Measurements from ENCODE around the gene USP20. TPM values are rescaled to one million over a fixed set of nuclear protein-coding genes. Genes with fewer than 3 reads are reported as not detected.
A peak's percentile ranks its signal among the peaks of the same experiment; 100 is the strongest.

USP20 gene
- total RNA-seq, 2 donors from 2014 or later: 34.7 to 44.3 TPM

DNA sequence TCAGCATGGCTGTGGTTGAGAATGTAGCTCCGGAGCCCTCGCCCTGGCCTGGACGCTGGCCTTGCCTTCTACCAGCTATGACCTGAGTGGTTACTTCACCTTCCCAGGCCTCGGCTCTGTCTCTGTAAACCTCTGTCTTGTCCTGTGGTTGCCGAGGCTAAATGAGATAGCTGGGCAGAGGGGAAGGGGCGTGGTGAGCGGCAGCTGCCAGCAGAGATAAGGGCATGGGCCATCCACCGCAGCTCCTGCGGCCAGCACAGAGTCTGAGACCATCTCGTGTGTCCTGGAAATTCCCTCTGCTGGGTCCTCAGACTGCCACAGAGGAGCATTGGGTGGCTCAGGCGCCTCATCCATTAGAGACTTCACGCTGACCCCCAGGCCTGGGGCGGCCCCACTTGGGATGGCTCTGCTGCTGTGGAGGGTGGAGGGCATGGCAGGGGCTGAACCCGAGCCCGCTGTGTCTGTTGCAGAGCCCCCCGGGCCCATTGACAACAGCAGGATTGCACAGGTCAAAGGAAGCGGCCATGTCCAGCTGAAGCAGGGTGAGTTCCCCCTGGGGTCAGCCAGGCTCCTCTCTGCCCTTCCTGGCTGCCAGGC, 43.9 kb downstream of the USP20 start:
- Mint-ChIP-seq H3K4me1 (ENCODE audit: low read depth in 2 of 2) (peaks cover 15 to 39% of the 10 kb centered on the region in 2 donors), H3K27ac (no peak overlapping the region), H3K27me3 (no peaks in the 10 kb centered on the region), H3K4me3 (peak overlapping the region; percentile 27), H3K9me3 (no peaks in the 10 kb centered on the region), H3K36me3 (no peaks in the 10 kb centered on the region)
- ATAC-seq (no peak), DNase-seq (ENCODE audit: low spot score) (no peak)

DNA sequence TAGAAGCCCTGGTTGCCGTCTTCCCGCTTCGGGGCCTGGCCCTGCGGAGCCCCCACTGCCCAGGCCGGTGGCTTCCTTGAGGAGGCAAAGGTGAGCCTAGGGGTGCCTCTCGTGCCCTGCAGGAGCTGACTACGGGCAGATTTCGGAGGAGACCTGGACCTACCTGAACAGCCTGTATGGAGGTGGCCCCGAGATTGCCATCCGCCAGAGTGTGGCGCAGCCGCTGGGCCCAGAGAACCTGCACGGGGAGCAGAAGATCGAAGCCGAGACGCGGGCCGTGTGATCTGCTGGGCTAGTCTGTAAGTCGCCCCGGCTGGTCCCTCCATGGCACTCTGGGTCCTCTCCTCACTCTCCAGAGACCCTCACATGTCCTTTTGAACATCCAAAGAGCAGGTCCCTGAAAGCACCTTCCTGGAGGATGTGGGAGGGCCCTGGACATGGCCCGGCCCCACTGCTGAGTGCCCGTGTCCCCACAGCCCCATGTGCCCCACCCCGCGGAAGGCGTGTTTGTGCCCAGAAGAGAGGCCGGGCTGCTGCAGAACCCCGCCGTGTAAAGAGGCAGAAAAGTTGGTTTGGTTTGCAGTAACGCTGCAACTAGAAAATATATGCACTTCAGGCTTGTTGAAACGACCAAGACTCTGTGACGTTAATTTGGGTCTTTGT, 44.9 kb downstream of the USP20 start:
- Mint-ChIP-seq H3K27ac (no peak overlapping the region), H3K4me3 (no peak overlapping the region), H3K27me3 (no peaks in the 10 kb centered on the region), H3K9me3 (no peaks in the 10 kb centered on the region), H3K36me3 (no peaks in the 10 kb centered on the region), H3K4me1 (ENCODE audit: low read depth in 2 of 2) (peaks cover 24 to 43% of the 10 kb centered on the region in 2 donors)
- DNase-seq (ENCODE audit: low spot score) (no peak), ATAC-seq (no peak)

DNA sequence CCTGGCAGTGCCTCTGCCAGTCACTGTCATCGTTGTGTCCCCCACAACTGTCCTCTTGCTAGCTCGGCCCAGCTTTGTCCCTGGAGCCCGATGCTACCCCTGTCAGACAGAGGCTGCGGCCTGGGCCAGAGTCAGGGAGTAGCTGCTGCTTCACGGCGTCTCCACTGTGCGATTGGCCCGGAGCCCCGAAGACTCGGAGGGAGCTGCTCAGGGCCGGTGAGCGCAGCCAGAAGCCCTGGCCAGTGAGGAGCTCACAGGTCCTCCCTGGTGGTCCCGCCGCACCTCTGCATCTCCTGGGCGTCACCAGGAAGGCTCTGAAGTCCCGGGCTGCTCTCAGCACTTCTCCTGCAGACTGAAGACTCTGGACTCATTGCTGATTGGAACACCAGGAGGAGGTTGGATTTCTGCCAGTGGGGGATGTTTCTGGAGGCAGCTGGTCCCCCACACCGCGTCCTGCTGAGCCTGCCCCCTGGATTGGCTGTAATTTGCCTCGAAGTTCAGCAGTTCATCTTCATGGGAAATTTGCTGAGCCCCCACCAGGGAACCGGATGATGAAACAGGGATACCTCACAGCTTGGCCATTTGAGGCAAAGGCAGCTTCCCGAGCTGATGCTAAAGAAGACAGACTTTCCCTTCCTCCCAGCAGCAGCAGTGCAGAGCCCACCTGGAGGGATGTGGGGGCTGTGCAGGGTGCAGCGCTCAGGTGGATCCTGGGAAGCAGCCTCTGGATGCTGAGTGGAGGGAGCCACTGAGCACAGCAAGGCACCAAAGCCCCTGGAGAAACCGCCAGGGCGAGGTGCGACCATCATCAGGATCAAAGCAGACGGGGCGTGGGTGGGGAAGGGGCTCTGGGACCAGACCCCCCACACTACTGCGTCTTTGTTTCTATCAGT, 45.6 kb downstream of the USP20 start:
- no peaks in the 10 kb centered on the region for H3K27me3 Mint-ChIP-seq
- no peaks in the 10 kb centered on the region for H3K36me3 Mint-ChIP-seq
- no peaks in the 10 kb centered on the region for H3K9me3 Mint-ChIP-seq
- no peak overlapping the region for H3K27ac Mint-ChIP-seq
- no peak for DNase-seq (ENCODE audit: low spot score)
- H3K4me3 Mint-ChIP-seq: no peak overlapping the region
- H3K4me1 Mint-ChIP-seq (ENCODE audit: low read depth in 2 of 2): peaks cover 30 to 48% of the 10 kb centered on the region in 2 donors
- no peak for ATAC-seq

DNA sequence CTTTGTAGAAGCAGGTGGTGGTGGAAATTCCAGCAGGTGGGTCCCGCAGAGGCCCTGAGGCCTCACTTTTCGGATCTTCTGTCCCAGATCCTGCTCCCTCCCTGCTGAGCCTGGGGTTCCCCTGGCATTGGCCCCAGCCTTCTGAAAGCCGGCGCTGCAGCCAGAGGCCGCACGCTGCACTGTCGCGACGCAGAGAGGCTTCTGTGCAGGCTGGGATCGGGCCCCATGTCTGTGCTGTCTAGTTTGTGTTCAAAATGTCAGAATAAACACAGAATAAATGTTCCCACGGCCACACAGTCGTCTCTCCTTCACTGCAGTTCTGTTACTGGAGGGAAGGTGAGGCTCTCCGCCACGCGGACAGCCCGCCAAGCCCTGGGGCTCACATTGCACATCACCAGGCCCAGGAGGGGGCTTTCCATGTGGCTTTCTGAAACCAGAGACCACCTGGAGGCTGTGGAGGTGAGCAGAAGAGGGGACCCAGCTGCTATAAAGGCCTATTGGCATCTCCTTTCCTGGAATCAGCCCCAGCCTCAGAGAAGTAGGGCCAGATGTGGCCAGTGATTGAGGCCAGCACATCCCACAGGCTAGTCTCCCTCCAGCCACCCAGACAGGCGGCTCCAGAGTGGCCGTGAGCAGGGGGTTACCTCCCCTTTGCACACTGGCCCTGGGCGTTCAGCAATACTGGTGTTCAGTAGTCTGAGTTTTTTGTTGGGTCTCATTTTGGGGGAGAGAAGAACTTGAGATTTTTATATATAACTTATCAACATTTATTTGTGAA, 46.5 kb downstream of the USP20 start:
- Mint-ChIP-seq H3K9me3 (no peaks in the 10 kb centered on the region), H3K27me3 (no peaks in the 10 kb centered on the region), H3K27ac (peak overlapping the region in 1 of 2 donors; percentile 3), H3K4me1 (ENCODE audit: low read depth in 2 of 2) (peaks cover 32 to 49% of the 10 kb centered on the region in 2 donors), H3K4me3 (no peak overlapping the region), H3K36me3 (no peaks in the 10 kb centered on the region)
- ATAC-seq: no peak
- no peak for DNase-seq (ENCODE audit: low spot score)

DNA sequence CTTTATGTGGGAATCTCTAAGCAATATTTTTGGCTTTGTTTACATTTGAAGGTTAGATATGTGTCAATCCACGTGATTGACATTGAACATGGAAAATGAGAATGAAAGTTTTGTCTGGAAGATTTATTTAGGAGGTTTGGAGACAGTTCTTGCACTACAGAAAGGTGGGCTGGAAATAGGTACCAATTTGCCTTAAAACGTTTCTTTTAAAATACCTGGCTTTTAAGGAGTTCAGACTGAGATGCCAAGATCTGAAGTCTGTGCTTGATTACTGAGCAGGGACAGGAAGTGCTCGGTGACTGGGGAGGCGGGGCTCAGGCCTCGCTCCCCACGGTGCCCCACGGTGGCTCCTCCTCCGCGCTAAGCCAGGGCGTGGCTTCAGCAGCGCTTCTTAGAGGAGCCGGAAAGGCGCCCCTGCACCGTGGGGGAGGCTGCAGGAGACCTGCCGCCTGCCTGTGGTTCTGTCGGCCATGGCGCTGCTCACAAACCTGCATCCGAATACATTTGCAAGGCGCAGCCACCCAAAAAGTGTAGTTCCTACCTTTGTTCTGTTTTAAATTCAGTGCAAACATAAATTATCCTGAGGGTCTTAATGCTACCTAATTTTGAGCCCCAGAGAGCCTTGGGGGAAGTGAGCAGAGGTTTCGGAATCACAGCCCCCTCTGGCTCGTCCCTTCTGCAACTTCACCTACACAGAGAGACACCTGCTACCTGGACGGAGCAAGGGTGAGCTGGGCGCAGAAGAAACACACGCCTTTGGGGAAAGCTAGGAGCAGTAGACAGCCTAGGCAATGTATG, 49.2 kb downstream of the USP20 start:
- no peaks in the 10 kb centered on the region for H3K36me3 Mint-ChIP-seq
- H3K27ac Mint-ChIP-seq: peak overlapping the region; percentile 97 to 98

DNA sequence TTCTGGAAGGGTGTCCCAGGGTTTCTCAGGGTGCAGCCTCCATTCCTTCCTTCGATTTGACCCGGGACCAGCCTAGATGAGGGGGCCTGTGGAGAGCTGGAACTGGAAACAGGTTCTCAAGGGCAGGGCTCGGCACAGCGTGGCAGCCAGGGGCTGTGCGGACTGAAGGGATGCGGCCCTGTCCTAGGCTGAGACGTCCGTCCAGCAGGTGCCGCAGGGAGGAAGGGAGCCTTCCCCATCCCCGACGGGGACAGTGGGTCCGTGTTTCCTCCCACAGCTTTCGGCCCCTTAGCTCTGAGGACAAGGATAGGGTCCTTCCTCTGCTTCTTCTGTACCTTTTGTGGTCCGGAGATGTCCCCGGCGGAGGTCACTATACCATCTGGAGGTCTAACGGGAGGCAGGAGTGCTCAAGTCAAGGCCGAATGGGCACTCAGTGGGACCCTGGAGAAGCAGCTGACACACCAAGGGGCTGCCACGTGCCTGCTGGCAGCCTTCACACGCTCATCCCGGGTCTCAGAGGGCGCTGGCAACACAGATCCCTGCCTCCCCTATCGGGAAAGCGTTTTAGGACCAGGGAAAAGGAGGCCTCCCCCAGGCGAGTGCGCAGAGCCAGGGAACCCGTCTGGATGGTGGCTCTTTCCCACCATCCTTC, 49.9 kb downstream of the USP20 start:
- ATAC-seq: peak; percentile 18 to 25
- Mint-ChIP-seq H3K4me3 (peak overlapping the region; percentile 84), H3K27ac (peak overlapping the region; percentile 97 to 98), H3K9me3 (no peaks in the 10 kb centered on the region), H3K36me3 (no peaks in the 10 kb centered on the region), H3K27me3 (no peaks in the 10 kb centered on the region), H3K4me1 (ENCODE audit: low read depth in 2 of 2) (peaks cover 60 to 64% of the 10 kb centered on the region in 2 donors)
- no peak for DNase-seq (ENCODE audit: low spot score)

More for the DNA sequence above, 49.2 kb downstream of the USP20 start:
- peak; percentile 96 for DNase-seq (ENCODE audit: low spot score)
- no peaks in the 10 kb centered on the region for H3K27me3 Mint-ChIP-seq
- H3K4me3 Mint-ChIP-seq: peak overlapping the region; percentile 84
- ATAC-seq: peak; percentile 78 to 82
- no peaks in the 10 kb centered on the region for H3K9me3 Mint-ChIP-seq
- peaks cover 53 to 60% of the 10 kb centered on the region in 2 donors for H3K4me1 Mint-ChIP-seq (ENCODE audit: low read depth in 2 of 2)

DNA sequence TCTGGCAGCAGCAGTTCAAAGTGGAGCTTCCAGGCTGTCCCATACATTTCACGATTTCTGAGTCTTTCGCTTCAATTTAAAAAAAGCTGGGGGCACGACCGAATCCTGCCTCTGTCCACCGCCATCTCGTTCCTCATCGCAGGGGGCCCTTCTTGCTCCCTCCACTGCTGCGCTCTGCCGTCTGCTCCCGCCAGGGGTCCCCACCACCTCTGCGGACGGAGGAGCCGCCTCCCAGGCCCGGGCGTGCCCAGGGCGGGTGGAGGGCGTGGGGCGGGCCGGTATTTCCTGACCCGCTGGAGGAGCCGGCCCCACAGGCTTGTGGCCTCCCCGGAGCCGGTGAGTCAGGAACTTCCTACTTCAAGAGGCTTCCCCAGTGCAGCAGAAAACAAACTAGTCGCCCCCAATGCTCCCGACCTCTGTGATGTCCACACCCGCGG, 50.4 kb downstream of the USP20 start:
- H3K9me3 Mint-ChIP-seq: no peaks in the 10 kb centered on the region
- peak overlapping the region; percentile 97 to 98 for H3K27ac Mint-ChIP-seq
- peak; percentile 67 to 74 for ATAC-seq
- no peaks in the 10 kb centered on the region for H3K27me3 Mint-ChIP-seq
- H3K36me3 Mint-ChIP-seq: no peaks in the 10 kb centered on the region
- peak overlapping the region; percentile 84 for H3K4me3 Mint-ChIP-seq
- peaks cover 66 to 67% of the 10 kb centered on the region in 2 donors for H3K4me1 Mint-ChIP-seq (ENCODE audit: low read depth in 2 of 2)
- peak; percentile 96 for DNase-seq (ENCODE audit: low spot score)

DNA sequence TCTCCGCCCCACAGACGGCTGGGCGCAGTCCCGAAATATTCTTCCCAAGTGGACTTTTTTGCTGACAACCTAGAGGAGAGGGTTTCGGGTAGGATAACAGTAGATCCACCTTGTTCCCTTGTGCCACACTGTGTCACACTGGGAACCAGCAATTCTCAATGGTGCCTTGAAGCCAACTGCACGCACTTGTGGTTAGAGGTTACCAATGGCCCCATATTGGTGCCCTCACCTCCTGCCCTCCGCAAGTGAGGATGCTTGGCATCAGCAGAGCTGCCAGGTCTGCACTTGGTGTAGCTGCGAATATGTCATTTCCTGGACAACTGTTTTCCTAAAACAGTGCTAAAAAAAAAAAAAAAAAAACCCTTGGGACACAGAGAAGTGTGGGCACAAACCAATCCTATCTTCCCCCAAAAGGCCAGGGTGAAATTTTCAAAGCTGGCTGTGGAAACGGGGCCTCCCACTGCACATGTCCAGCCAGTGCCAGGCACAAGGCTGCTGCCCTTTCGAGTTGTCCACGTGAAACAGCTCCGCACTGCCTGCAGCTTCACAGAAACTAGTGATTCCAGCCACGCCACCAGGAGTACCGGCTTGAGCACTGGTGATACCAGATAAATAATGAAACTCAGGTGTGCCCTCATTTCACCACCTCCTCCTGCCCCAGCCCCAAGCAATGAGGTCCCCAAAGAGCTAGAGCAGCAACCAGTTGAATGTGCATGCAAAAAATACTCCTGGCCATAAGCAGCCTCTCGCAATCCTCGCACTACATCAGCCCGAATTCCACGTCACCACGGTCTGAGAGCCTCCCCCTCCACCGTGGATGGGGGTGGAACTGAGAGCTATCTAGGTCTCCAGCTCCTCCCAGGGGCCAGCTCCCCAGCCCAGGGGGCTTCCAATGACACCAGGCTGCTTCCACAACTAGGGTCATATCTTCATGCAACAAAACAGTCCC, 51.2 kb downstream of the USP20 start:
- ATAC-seq (no peak), DNase-seq (ENCODE audit: low spot score) (no peak)
- Mint-ChIP-seq H3K4me3 (peak overlapping the region; percentile 84), H3K27me3 (no peaks in the 10 kb centered on the region), H3K27ac (peak overlapping the region; percentile 97 to 98), H3K9me3 (no peaks in the 10 kb centered on the region), H3K4me1 (ENCODE audit: low read depth in 2 of 2) (peaks cover 70 to 74% of the 10 kb centered on the region in 2 donors), H3K36me3 (no peaks in the 10 kb centered on the region)

DNA sequence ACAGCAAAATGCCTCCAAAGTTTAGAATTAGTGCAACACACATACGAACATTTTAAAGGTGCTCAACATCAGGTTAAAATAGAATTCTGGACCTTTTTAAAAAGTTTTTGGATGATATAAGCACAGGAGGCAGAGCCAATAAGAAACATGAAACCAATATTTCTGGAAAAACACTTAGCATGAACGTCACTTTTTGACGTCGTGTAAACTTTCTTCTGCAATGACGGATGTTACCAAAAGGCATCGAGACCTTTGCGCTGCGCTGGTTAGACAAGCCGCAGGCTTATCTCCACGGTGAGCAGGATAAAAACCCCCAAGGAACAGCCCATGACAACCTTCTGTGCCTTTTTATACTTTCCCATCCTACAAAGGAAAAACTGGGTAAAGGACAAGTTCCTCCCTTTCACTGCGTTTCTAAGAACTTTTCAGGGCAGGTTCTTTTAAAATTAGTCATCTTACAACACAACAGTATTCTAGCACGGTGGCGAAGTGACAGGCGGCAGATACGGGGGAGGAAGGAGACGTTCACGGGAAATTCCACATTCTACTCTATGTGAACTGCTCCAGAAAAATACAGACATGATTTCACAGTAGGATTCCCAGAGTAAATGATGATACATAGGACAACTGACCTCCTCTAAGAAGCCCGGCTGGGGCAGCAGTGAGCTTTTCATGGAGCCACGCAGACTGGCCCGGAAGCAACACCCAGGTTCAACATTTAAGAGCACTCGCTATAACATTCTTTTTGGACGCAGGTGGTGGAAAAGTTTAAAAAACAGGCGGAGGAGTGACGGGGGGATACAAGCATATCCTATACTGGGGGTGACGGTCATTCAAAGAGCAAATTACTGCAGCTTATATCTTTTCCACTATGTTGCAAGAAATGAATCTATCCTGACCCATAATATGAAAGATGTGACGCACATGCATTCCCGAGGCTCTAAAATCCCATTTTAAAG, 52.4 kb downstream of the USP20 start:
- H3K36me3 Mint-ChIP-seq: no peaks in the 10 kb centered on the region

DNA sequence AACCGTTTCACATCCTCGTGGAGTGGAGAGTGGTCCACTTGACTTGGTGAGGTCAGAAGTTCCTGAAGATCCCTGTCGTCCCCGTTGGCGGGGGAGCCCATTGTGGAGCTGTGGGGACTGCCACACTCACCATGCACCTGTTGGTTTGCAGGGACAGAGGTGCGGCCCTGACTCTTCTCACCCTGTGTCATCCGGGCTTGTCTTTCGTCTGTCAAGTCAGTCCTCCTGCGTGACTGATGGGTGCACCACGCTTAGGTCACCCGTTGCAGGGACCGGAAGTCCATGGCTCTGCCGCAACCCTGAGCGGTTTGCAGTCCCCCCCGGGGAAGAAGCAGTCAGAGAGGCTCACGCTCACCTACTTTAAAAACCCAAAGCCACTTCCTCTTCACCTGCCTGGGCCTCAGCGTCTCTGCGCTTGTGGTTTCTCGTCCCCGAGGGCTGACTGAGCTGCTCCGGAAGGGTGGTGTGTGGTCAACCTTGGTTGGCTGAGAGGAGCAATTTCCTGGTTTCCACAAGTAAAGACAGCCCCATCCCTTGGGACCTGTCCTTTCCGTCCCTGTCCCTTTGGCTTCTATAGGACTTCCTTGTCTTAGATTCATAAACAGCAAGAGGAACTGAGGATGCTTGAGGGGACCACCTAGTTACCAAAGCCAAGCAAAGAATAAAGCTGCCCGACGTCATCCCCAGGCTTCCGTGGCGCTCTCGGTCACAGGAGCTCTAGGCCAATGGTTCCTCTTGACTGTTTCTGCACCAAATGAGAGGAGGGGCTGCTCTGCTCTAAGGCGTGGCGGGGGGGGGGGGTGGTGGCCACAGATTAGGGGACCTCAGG, 53.2 kb downstream of the USP20 start:
- Mint-ChIP-seq H3K4me3 (peak overlapping the region; percentile 84), H3K27ac (peak overlapping the region; percentile 97 to 98), H3K4me1 (ENCODE audit: low read depth in 2 of 2) (peaks cover 80 to 89% of the 10 kb centered on the region in 2 donors), H3K36me3 (no peaks in the 10 kb centered on the region), H3K27me3 (no peaks in the 10 kb centered on the region), H3K9me3 (no peaks in the 10 kb centered on the region)
- DNase-seq (ENCODE audit: low spot score): peak; percentile 97
- peak; percentile 77 to 81 for ATAC-seq

More for the DNA sequence above, 52.4 kb downstream of the USP20 start:
- peak overlapping the region; percentile 84 for H3K4me3 Mint-ChIP-seq
- H3K27me3 Mint-ChIP-seq: no peaks in the 10 kb centered on the region
- peak; percentile 10 to 44 for ATAC-seq
- H3K4me1 Mint-ChIP-seq (ENCODE audit: low read depth in 2 of 2): peaks cover 78 to 84% of the 10 kb centered on the region in 2 donors
- peak overlapping the region; percentile 97 to 98 for H3K27ac Mint-ChIP-seq
- no peaks in the 10 kb centered on the region for H3K9me3 Mint-ChIP-seq
- peak; percentile 81 for DNase-seq (ENCODE audit: low spot score)
